ENCODE data around the gene CDCA5.

The CDCA5 gene

DNA sequence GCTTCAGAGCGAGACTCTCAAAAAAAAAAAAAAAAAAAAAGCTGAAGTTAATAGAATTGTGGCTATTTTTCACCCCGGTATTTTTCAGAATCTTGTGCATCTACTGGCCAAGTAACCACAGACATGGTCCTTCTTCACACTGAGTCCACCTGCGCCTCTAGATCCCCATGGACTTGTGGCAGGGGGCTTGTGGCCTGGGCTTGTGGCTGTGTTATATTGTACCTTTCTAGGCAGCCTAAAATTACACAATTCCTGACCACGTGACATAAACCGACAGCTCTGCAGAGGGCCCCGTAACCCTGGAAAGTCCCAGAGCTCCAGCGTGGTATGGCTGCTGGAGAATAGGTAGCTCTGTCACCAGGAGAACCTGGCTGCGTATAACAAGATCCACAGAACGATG, 14.6 kb downstream of the CDCA5 start:
- H3K4me3 ChIP-seq (ENCODE audit: low read length) = no peak overlapping the region
- TF ChIP-seq, protein P1, sequence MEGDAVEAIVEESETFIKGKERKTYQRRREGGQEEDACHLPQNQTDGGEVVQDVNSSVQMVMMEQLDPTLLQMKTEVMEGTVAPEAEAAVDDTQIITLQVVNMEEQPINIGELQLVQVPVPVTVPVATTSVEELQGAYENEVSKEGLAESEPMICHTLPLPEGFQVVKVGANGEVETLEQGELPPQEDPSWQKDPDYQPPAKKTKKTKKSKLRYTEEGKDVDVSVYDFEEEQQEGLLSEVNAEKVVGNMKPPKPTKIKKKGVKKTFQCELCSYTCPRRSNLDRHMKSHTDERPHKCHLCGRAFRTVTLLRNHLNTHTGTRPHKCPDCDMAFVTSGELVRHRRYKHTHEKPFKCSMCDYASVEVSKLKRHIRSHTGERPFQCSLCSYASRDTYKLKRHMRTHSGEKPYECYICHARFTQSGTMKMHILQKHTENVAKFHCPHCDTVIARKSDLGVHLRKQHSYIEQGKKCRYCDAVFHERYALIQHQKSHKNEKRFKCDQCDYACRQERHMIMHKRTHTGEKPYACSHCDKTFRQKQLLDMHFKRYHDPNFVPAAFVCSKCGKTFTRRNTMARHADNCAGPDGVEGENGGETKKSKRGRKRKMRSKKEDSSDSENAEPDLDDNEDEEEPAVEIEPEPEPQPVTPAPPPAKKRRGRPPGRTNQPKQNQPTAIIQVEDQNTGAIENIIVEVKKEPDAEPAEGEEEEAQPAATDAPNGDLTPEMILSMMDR (IDR thresholded peaks at IDR 0.05; ENCODE audit: insufficient read depth, low read depth, low read length, missing control alignments) = no peak
- peak; percentile 52 for DNase-seq (ENCODE audit: low read depth)

DNA sequence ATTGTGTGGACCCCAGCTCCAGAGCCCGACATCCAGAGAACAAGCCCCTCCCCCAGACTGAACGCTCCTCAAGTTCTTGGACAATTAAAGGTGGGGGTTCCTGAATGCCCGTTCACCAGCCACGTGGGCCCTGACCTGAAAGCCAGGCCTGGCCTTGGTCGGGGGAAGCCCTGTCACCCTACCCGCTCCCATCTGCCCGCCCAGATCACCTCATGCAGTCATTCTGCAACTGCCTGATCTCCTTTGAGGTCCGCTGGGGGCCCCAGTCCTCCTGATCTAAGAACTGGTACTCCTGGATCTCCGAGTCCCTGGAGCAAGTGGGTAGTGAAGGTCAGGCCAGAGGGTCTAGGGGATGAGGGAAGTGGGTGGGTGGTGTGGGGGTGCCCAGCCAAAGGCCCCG, 16.4 kb downstream of the CDCA5 start:
- H3K4me3 ChIP-seq (ENCODE audit: low read length) = no peak overlapping the region
- TF ChIP-seq, protein P1 (IDR thresholded peaks at IDR 0.05; ENCODE audit: insufficient read depth, low read depth, low read length, missing control alignments) = no peak
- DNase-seq (ENCODE audit: low read depth) = no peak

DNA sequence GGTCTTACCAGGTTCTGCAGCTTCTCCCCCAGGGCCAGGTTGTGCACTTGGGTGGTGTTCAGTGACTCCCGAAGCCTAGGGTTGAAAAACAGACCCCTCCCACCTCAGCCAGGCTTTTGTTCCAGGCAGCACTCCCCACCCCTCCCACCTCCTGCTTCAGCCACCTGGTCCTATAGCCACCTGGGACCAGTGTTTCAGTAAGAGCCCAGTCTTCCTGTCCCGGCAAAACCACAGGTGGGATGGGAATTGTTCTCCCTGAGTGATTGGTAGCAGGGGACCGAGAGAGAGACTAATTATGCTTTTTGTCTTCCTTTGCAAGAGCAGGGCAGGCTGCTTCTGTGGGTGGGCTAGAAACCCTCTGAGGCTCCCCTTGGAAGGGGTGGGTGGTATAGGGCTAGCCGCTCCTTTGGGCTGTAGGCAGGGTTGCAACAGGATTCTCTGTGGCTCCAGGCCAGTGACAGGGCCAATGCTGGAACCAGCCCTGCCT, 17.0 kb downstream of the CDCA5 start:
- DNase-seq (ENCODE audit: low read depth) = no peak
- no peak overlapping the region for H3K4me3 ChIP-seq (ENCODE audit: low read length)
- TF ChIP-seq, protein P1 (IDR thresholded peaks at IDR 0.05; ENCODE audit: insufficient read depth, low read depth, low read length, missing control alignments) = no peak

DNA sequence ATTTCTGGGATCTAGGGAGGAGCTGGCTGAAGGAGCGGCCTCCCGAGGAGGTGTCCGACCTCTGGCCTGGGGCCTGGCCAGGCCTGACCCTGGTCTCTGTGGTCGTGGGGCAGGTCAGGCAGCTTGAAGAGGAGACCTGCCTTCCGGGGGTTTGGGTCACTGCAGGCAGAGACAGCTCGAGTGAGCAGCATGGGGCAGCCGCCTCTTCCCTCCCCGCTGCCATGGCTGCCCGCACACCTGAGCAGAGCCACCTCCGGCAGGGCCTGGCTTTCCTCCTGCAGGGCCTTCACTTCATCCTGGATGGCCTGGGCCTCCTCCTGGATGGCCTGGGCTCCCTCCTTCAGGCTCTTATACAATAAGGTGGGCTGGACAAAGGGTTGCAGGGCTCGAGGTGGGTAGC, 17.5 kb downstream of the CDCA5 start:
- TF ChIP-seq, protein P1 (IDR thresholded peaks at IDR 0.05; ENCODE audit: insufficient read depth, low read depth, low read length, missing control alignments) = no peak
- no peak overlapping the region for H3K4me3 ChIP-seq (ENCODE audit: low read length)
- no peak for DNase-seq (ENCODE audit: low read depth)

GRCh38 chr11:65065851-65066250, 18.0 kb downstream of the CDCA5 start:
- TF ChIP-seq, protein P1 (IDR thresholded peaks at IDR 0.05; ENCODE audit: insufficient read depth, low read depth, low read length, missing control alignments) = no peak
- no peak overlapping the region for H3K4me3 ChIP-seq (ENCODE audit: low read length)
- no peak for DNase-seq (ENCODE audit: low read depth)

- DNase-seq (ENCODE audit: low read depth) = no peak
- H3K4me3 ChIP-seq (ENCODE audit: low read length) = no peak overlapping the region
- TF ChIP-seq, protein P1 (IDR thresholded peaks at IDR 0.05; ENCODE audit: insufficient read depth, low read depth, low read length, missing control alignments) = no peak
Observed at GRCh38 chr11:65064847-65065240, 19.0 kb downstream of the CDCA5 start.

- H3K4me3 ChIP-seq (ENCODE audit: low read length) = no peak overlapping the region
- TF ChIP-seq, protein P1 (IDR thresholded peaks at IDR 0.05; ENCODE audit: insufficient read depth, low read depth, low read length, missing control alignments) = no peak
- DNase-seq (ENCODE audit: low read depth) = peak; percentile 65
Observed at GRCh38 chr11:65063532-65063931, 20.3 kb downstream of the CDCA5 start.
